Activated T-cell treated with anti-CD3 and anti-CD28 coated beads for 24 hours (primary cell): Measurements from ENCODE around the gene KRT85.
A peak's percentile ranks its signal among the peaks of the same experiment; 100 is the strongest.
"Not testable (repeated sequence)": the region's sequence is repeated elsewhere in the genome, so short reads cannot be mapped to it uniquely, and the experiment has no call there.

Experiments used
- DNase-seq: peaks from one replicate; pipeline ENCODE4 v3.0.0-alpha.2; 2020; ENCODE audit warnings: low read depth

The KRT85 gene

GRCh38 chr12:52349196-52349595 lies 18.1 kb downstream of the KRT85 start:
- DNase-seq: no peak

- DNase-seq: no peak
These were observed 19.4 kb downstream of the KRT85 start for GRCh38 chr12:52347551-52348510.

GRCh38 chr12:52347016-52347415 lies 20.3 kb downstream of the KRT85 start:
- DNase-seq: no peak

GRCh38 chr12:52346593-52346992 lies 20.7 kb downstream of the KRT85 start:
- no peak for DNase-seq

DNA sequence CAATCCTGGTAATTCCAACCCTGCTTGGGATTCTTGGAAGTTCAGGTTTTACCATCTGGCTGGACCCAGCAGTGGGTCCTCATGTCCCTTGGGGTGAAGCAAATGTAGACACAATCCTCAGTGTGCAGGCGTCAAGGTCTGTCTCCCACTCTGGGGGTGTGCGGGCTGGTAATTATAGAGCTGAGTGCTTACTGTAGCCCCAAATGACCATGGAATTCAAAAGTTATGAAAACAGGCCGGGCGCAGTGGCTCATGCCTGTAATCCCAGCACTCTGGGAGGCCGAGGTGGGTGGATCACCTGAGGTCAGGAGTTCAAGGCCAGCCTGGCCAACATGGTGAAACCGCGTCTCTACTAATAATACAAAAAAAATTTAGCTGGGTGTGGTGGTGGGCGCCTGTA lies 22.2 kb downstream of the KRT85 start:
- DNase-seq: not testable (repeated sequence)

GRCh38 chr12:52344111-52344510 lies 23.2 kb downstream of the KRT85 start:
- no peak for DNase-seq

- DNase-seq: no peak
These were observed 23.7 kb downstream of the KRT85 start for GRCh38 chr12:52343550-52343949.

- DNase-seq: no peak
These were observed 24.3 kb downstream of the KRT85 start for GRCh38 chr12:52342781-52343490.

DNA sequence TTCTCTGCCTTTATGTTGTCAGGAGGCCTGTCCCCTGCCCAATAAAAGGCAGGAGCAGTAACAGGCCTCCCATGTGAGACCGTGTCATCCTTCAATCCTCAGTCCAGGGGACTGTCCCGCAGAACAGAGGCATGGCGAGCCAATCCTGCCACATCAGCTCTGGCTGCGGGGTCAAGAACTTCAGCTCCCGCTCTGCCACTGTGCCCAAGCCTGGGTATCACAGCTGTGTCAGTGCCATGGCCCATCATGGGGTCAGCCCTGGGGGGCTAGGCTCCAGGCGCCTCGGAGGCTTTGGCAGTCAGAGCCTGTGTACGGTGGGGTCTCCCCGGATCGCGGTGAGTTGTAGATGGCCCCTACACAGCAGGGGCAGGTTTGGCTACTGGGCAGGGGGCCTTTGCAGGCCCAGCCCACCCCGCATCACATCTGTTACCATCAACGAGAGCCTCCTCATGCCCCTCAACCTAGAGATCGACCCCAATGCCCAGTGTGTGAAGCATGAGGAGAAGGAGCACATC lies 26.2 kb downstream of the KRT85 start:
- no peak for DNase-seq

DNA sequence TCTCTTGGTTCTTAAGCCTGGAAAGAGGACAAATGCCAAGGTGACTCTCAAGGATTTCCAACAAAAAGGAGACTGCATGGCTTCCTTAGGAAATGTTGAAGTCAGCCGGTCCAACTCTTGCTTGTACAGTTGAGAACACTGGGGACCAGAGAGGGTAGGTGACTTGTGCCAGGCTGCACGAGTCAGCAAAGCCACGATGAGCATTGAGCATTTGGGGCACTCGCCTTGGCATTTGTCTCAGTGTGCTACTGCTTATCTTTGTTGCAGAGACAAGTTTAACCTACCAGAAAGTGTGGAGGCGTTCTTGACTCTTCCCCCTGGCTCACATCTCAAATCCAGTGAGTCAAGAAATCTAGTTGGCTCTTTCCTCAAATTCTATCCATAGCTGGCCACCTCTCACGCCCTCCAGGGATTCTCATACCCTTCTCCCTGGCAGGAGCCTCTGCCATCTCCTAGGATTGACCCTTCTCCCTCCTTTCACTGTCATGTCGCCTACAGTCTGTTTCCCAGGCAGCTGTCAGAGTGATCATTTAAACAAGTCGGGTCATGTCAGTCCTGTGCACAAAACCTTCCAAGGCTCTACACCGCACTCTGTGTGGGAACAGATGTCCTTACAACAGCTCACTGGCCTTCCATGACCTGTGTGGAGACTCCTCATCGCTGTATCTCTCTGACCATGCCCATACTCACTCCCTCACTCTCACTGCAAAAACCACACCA lies 28.9 kb downstream of the KRT85 start:
- DNase-seq: no peak

- no peak for DNase-seq
These were observed 30.2 kb downstream of the KRT85 start for GRCh38 chr12:52337054-52337453.

DNA sequence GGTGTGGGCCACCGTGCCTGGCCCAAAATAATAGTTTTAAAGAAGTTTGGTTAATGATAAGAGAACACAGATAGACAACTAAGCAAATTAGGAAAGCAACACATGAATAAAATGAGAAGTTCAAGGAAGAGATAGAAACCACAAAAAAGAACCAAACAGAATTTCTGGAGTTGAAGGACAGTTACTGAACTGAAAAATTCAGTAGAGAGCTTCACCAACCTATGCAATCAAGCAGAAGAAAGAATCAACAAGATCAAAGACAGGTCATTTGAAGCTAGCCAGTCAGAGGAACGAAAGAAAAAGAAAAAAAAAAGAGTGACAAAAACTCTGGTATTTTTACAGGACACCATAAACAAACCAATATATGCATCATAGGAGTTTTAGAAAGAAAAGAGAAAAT lies 30.6 kb downstream of the KRT85 start:
- DNase-seq: no peak

GRCh38 chr12:52335598-52336262 lies 31.6 kb downstream of the KRT85 start:
- DNase-seq: no peak

GRCh38 chr12:52334185-52334584 lies 33.1 kb downstream of the KRT85 start:
- DNase-seq: no peak

- DNase-seq: no peak
These were observed 34.0 kb downstream of the KRT85 start for GRCh38 chr12:52333321-52333720.

- no peak for DNase-seq
These were observed 34.9 kb downstream of the KRT85 start for GRCh38 chr12:52332381-52332780.

- no peak for DNase-seq
These were observed 35.4 kb downstream of the KRT85 start for GRCh38 chr12:52331833-52332232.

GRCh38 chr12:52331039-52331438 lies 36.2 kb downstream of the KRT85 start:
- DNase-seq: no peak

DNA sequence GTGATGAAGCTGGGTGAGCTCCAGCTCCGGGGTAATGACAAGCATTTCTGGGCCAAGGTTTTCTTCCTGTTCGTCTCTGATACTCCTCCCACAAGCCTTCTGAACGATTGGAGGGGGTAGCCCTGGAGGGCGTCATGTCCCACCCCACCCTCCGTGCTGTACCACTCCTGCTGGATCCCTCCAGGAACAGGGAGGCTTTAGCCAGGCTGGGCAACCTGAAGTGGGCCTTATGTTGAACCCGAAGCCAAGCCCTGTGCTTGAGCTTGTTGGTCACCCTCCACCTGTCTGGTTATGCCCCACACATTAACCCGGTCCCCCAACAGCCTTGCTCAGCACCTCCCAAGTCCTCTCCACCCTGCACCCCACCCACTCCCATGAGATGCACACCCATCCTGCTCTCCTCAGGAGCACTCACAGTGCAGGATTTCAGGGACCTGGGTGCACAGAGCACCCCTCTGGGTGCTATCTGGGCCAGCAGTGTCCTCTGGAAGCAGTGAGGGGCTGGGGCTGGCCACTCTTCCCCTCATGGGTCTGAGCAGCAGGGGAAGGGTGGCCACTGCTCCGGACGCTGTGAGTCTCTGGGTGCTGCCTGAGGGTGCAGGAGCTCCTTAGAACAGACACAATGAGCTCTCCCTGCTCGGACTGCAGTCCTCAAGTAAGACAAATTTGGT lies 39.3 kb downstream of the KRT85 start:
- DNase-seq: no peak

DNA sequence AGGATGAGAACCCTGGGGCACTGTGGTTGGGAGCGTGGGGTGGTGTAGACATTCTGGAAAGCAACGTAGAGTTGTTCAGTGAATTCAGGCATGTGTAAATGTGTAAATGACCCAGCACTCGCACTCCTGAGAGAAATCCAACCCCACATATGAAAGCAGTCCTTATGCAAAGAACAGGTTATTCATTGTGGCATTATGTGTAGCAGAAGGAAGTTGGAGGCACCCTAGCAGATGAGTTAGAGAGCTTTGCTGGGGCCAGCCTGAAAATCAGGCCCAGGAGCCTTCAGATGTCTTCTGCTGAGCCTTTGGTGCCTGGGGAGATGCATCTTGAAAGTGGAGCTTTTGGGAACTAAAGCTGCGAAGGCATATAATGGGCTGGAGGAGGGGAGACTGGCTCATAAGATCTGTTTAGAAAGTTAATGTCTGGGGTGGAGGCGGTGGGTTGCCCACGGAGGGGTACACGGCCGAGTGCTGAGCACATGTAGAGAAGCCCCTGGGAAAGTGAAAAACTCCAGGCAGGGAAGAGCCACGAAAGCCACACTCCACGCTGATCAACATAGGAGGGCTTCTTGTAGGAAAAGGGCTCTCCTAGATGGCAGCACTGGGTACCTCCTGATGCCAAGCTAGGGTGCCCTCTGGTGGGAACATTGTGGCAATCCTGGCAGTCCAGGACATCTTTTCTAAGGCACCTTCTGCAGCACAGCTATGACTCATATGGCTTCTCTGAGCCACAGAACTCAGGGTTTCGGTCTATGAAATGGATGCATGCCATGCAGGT lies 40.0 kb downstream of the KRT85 start:
- peak; percentile 73 for DNase-seq

- DNase-seq: no peak
These were observed 43.2 kb downstream of the KRT85 start for GRCh38 chr12:52324153-52324444.
